MM.1S (cell line): ENCODE measurements around the gene SYNDIG1.

Experiments
- DNase-seq: peaks from one replicate; pipeline ENCODE4 v3.0.0-alpha.2; 2015
- H2AFZ ChIP-seq: fragments of 300-600 bp; sonication (generic); 2 replicates; pipeline ENCODE4 v1.6.0; 2016; ENCODE audit warnings: antibody characterized with exemption, low read length
- H3F3A ChIP-seq: fragments of 300-600 bp; sonication (generic); 2 replicates; pipeline ENCODE4 v1.6.1; 2016; ENCODE audit warnings: mild to moderate bottlenecking, antibody characterized with exemption, low read length, moderate library complexity, mixed read lengths; ENCODE audit not compliant: insufficient read depth
- H3K27ac ChIP-seq: fragments of 300-600 bp; sonication (generic); 2 replicates; pipeline ENCODE4 v1.5.1; 2016; ENCODE audit warnings: mild to moderate bottlenecking, low read length
- H3K27me3 ChIP-seq: fragments of 300-600 bp; sonication (generic); replicated peaks from 2 replicates; pipeline ENCODE4 v1.6.0; 2016; ENCODE audit warnings: low read length; ENCODE audit not compliant: insufficient read depth
- H3K36me3 ChIP-seq: fragments of 300-600 bp; sonication (generic); replicated peaks from 2 replicates; pipeline ENCODE4 v1.6.1; 2016; ENCODE audit warnings: mild to moderate bottlenecking, low read length, mixed read lengths; ENCODE audit not compliant: insufficient read depth
- H3K4me1 ChIP-seq: fragments of 300-600 bp; sonication (generic); 2 replicates; pipeline ENCODE4 v1.6.1; 2016; ENCODE audit warnings: low read length, mixed read lengths
- H3K4me2 ChIP-seq: fragments of 300-600 bp; sonication (generic); 2 replicates; pipeline ENCODE4 v1.6.0; 2016; ENCODE audit warnings: low read depth, low read length
- H3K4me3 ChIP-seq: fragments of 300-600 bp; sonication (generic); 2 replicates; pipeline ENCODE4 v1.5.1; 2016; ENCODE audit warnings: low read length, mixed read lengths
- H3K79me2 ChIP-seq: fragments of 300-600 bp; sonication (generic); 2 replicates; pipeline ENCODE4 v1.6.1; 2016; ENCODE audit warnings: mixed run types, low read length, mixed read lengths
- H3K9ac ChIP-seq: fragments of 300-600 bp; sonication (generic); 2 replicates; pipeline ENCODE4 v1.6.1; 2016; ENCODE audit warnings: low read length, mixed read lengths
- H3K9me2 ChIP-seq: fragments of 300-600 bp; sonication (generic); replicated peaks from 2 replicates; pipeline ENCODE4 v1.6.1; 2016; ENCODE audit warnings: mild to moderate bottlenecking, low read length, mixed read lengths; ENCODE audit not compliant: insufficient read depth
- H3K9me3 ChIP-seq: fragments of 300-600 bp; sonication (generic); replicated peaks from 2 replicates; pipeline ENCODE4 v1.6.1; 2016; ENCODE audit warnings: mild to moderate bottlenecking, low read length, mixed read lengths; ENCODE audit not compliant: insufficient read depth
- H4K20me1 ChIP-seq: fragments of 300-600 bp; sonication (generic); 2 replicates; pipeline ENCODE4 v1.6.1; 2016; ENCODE audit warnings: mild to moderate bottlenecking, low read length, moderate library complexity, mixed read lengths; ENCODE audit not compliant: insufficient read depth
- CTCF ChIP-seq: fragments of 300-600 bp; sonication (generic); IDR thresholded peaks from 2 replicates; pipeline ENCODE4 v1.5.1; 2016; ENCODE audit warnings: antibody characterized with exemption, low read length, mixed read lengths
- EZH2 ChIP-seq: fragments of 300-600 bp; sonication (generic); optimal IDR thresholded peaks from 2 replicates; pipeline ENCODE3; 2017; ENCODE audit warnings: low read depth, mild to moderate bottlenecking, antibody characterized with exemption, low read length, mixed read lengths
- EZH2phosphoT487 ChIP-seq: fragments of 300-600 bp; sonication (generic); IDR thresholded peaks from 2 replicates; pipeline ENCODE4 v1.6.1; 2018; ENCODE audit warnings: antibody characterized with exemption, low read length

The SYNDIG1 gene

GRCh38 chr20:24683676-24684075 is 214.2 kb downstream of the SYNDIG1 start:
- Histone ChIP-seq H3K9me3 (no peaks in the 10 kb centered on the region), H3K9me2 (no peaks in the 10 kb centered on the region), H3K27ac (no peak overlapping the region), H3F3A (no peaks in the 10 kb centered on the region), H3K79me2 (no peaks in the 10 kb centered on the region), H3K36me3 (no peaks in the 10 kb centered on the region), H3K27me3 (no peaks in the 10 kb centered on the region), H3K4me1 (no peaks in the 10 kb centered on the region), H3K9ac (no peak overlapping the region), H3K4me3 (no peak overlapping the region), H2AFZ (no peak overlapping the region), H3K4me2 (no peak overlapping the region), H4K20me1 (no peaks in the 10 kb centered on the region)
- no peak for DNase-seq
- no peak for TF ChIP-seq CTCF
- no peak for TF ChIP-seq EZH2
- TF ChIP-seq EZH2phosphoT487 = no peak

- no peaks in the 10 kb centered on the region for H3K79me2 ChIP-seq
- H3K9ac ChIP-seq = no peak overlapping the region
- H3K4me1 ChIP-seq = no peaks in the 10 kb centered on the region
- H3K27ac ChIP-seq = no peak overlapping the region
- H3F3A ChIP-seq = no peaks in the 10 kb centered on the region
- H3K4me2 ChIP-seq = no peak overlapping the region
- TF ChIP-seq EZH2phosphoT487 (no peak), EZH2 (no peak), CTCF (no peak)
- no peak overlapping the region for H2AFZ ChIP-seq
- H3K4me3 ChIP-seq = no peak overlapping the region
- no peaks in the 10 kb centered on the region for H3K9me3 ChIP-seq
- DNase-seq = no peak
- H3K9me2 ChIP-seq = no peaks in the 10 kb centered on the region
- no peaks in the 10 kb centered on the region for H3K36me3 ChIP-seq
- H3K27me3 ChIP-seq = no peaks in the 10 kb centered on the region
- H4K20me1 ChIP-seq = no peaks in the 10 kb centered on the region
These were observed 215.0 kb downstream of the SYNDIG1 start for GRCh38 chr20:24684421-24684871.

- Histone ChIP-seq H3K79me2 (no peaks in the 10 kb centered on the region), H2AFZ (no peak overlapping the region), H3K9ac (no peak overlapping the region), H3K27ac (no peak overlapping the region), H4K20me1 (no peaks in the 10 kb centered on the region), H3K4me2 (no peak overlapping the region), H3K27me3 (no peaks in the 10 kb centered on the region), H3K36me3 (no peaks in the 10 kb centered on the region), H3K9me3 (no peaks in the 10 kb centered on the region), H3F3A (no peaks in the 10 kb centered on the region), H3K4me1 (no peaks in the 10 kb centered on the region), H3K4me3 (no peak overlapping the region), H3K9me2 (no peaks in the 10 kb centered on the region)
- no peak for DNase-seq
- TF ChIP-seq EZH2phosphoT487 (no peak), CTCF (no peak), EZH2 (no peak)
These were observed 215.7 kb downstream of the SYNDIG1 start for GRCh38 chr20:24684956-24685691.
